Osteoblast (primary cell): ENCODE results near the gene PSMB4. TPM values are rescaled to one million over a fixed set of nuclear protein-coding genes. Genes with fewer than 3 reads are reported as not detected.
"Not testable (repeated sequence)": the region's sequence is repeated elsewhere in the genome, so short reads cannot be mapped to it uniquely, and the experiment has no call there.

Source experiments
- DNase-seq: peaks from one replicate; pipeline ENCODE4 v3.0.0; 2011; ENCODE audit warnings: low spot score, mixed read lengths; ENCODE audit not compliant: insufficient read length; ENCODE audit errors: missing footprints
- H2AFZ ChIP-seq: 2 replicates; pipeline ENCODE4 v1.6.0; 2011; ENCODE audit warnings: mild to moderate bottlenecking, low read length
- H3K27ac ChIP-seq: 2 replicates; pipeline ENCODE4 v1.5.1; 2011; ENCODE audit warnings: mild to moderate bottlenecking, low read depth, low read length, moderate library complexity
- H3K27me3 ChIP-seq: 2 replicates; pipeline ENCODE4 v1.6.0; 2012; ENCODE audit warnings: mild to moderate bottlenecking, control low read depth, inconsistent platforms, low read length, moderate library complexity; ENCODE audit not compliant: insufficient read depth
- H3K36me3 ChIP-seq: 2 replicates; pipeline ENCODE4 v1.5.1; 2011; ENCODE audit warnings: mild to moderate bottlenecking, low read length, control low read depth, moderate library complexity; ENCODE audit not compliant: insufficient read depth
- H3K4me1 ChIP-seq: 2 replicates; pipeline ENCODE4 v1.5.1; 2011; ENCODE audit warnings: mild to moderate bottlenecking, low read length, control low read depth, moderate library complexity; ENCODE audit not compliant: insufficient read depth
- H3K4me2 ChIP-seq: 2 replicates; pipeline ENCODE4 v1.6.0; 2011; ENCODE audit warnings: mild to moderate bottlenecking, low read length; ENCODE audit not compliant: insufficient read depth
- H3K4me3 ChIP-seq: fragments of 200-600 bp; sonication (generic); 3 replicates; pipeline ENCODE4 v1.5.1; 2012; ENCODE audit warnings: mild to moderate bottlenecking, low read length, inconsistent platforms; ENCODE audit not compliant: insufficient read depth
- H3K79me2 ChIP-seq: 2 replicates; pipeline ENCODE4 v1.6.0; 2012; ENCODE audit warnings: mild to moderate bottlenecking, low read length, control low read depth, inconsistent platforms; ENCODE audit not compliant: insufficient read depth
- H3K9me3 ChIP-seq: 2 replicates; pipeline ENCODE4 v1.5.1; 2011; ENCODE audit warnings: low read depth, low read length, control low read depth
- H4K20me1 ChIP-seq: 2 replicates; pipeline ENCODE4 v1.6.0; 2012; ENCODE audit warnings: mild to moderate bottlenecking, low read length, control low read depth; ENCODE audit not compliant: insufficient read depth
- CTCF ChIP-seq: IDR thresholded peaks from 2 replicates; pipeline ENCODE4 v1.5.1; 2011; ENCODE audit warnings: mild to moderate bottlenecking, low read depth, low read length, moderate library complexity; ENCODE audit errors: extremely low read depth
- total RNA-seq: library from RNA; depleted of rRNA; stranded (reverse); fragments of >200 nt; gene quantifications from 2 replicates; pipeline ENCODE4 v1.2.3, GENCODE V29; 2012

PSMB4 gene
- total RNA-seq, 1 donor, result 362 TPM

- Histone ChIP-seq H3K27ac (no peak overlapping the region), H3K79me2 (no peaks in the 10 kb centered on the region), H3K9me3 (no peaks in the 10 kb centered on the region), H3K4me3 (no peak overlapping the region), H2AFZ (no peak overlapping the region), H3K27me3 (peaks cover 8% of the 10 kb centered on the region), H3K4me1 (peaks cover 5% of the 10 kb centered on the region), H3K36me3 (no peaks in the 10 kb centered on the region), H4K20me1 (no peaks in the 10 kb centered on the region), H3K4me2 (no peak overlapping the region)
- DNase-seq, result no peak
- no peak for TF ChIP-seq CTCF
Measured at GRCh38 chr1:151377150-151377884, 22.1 kb upstream of the PSMB4 start.

DNA sequence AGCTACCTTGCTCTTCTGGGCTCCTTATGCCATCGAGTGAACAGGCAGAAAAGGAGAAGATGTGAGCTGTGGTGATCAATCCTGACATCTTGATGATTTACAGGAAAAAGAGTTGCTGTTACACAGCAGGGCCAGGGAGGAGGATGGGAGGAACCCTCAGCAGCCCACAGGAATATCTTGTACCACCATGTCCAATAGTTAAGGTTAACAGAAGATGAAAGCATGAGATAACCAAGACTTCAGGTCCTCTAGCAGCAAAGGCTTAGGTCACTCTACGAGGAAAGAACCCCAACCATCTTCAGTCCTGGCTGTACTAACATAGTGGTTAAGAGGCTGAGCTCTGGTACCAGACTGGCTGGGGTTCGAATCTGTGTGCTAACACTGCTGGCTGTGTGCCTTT lies 14.8 kb upstream of the PSMB4 start:
- H3K27me3 ChIP-seq, result peaks cover 6% of the 10 kb centered on the region
- H3K27ac ChIP-seq, result no peak overlapping the region
- peak; percentile 72 for DNase-seq
- H3K4me2 ChIP-seq, result no peak overlapping the region
- no peaks in the 10 kb centered on the region for H4K20me1 ChIP-seq
- TF ChIP-seq CTCF, result no peak
- H3K4me1 ChIP-seq, result no peaks in the 10 kb centered on the region
- H3K9me3 ChIP-seq, result no peaks in the 10 kb centered on the region
- no peak overlapping the region for H3K4me3 ChIP-seq
- H2AFZ ChIP-seq, result no peak overlapping the region
- H3K79me2 ChIP-seq, result no peaks in the 10 kb centered on the region
- H3K36me3 ChIP-seq, result no peaks in the 10 kb centered on the region

DNA sequence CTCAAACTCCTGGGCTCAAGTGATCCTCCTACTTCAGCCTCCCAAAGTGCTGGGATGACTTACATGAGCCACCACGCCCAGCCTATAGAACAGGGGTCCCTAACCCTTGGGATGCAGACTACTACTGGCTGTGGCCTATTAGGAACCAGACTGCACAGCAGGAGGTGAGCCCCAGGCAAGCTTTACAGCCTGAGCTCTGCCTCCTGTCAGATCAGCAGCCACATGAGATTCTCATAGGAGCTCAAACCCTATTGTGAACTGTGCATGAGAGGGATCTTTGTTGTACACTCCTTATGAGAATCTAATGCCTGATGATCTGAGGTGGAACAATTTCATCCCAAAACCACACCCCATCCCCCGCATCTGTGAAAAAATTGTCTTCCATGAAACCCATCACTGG lies 13.4 kb upstream of the PSMB4 start:
- Histone ChIP-seq H3K4me1 (no peaks in the 10 kb centered on the region), H3K27ac (no peak overlapping the region), H3K27me3 (peaks cover 6% of the 10 kb centered on the region), H2AFZ (no peak overlapping the region), H3K9me3 (no peaks in the 10 kb centered on the region), H3K36me3 (no peaks in the 10 kb centered on the region), H3K4me3 (no peak overlapping the region), H3K4me2 (no peak overlapping the region), H3K79me2 (no peaks in the 10 kb centered on the region), H4K20me1 (no peaks in the 10 kb centered on the region)
- no peak for TF ChIP-seq CTCF
- DNase-seq, result no peak

- not testable (repeated sequence) for H3K36me3 ChIP-seq, DNase-seq
Measured at GRCh38 chr1:151390221-151391078, 8.9 kb upstream of the PSMB4 start.

More at GRCh38 chr1:151390221-151391078, 8.9 kb upstream of the PSMB4 start:
- not testable (repeated sequence) for H3K4me2 ChIP-seq, H3K9me3 ChIP-seq, H3K4me1 ChIP-seq, H3K79me2 ChIP-seq, H3K4me3 ChIP-seq, H2AFZ ChIP-seq, H3K27me3 ChIP-seq, H4K20me1 ChIP-seq, H3K27ac ChIP-seq
